HG03520 (cell line): ENCODE data around the gene FTH1.

ENCODE experiments used
- ATAC-seq: cut with Tn5 transposase; IDR thresholded peaks from one replicate; pipeline ENCODE4 v1.9.1; 2021; ENCODE audit warnings: mild to moderate bottlenecking, moderate library complexity; ENCODE audit not compliant: unreplicated experiment

Gene FTH1

DNA sequence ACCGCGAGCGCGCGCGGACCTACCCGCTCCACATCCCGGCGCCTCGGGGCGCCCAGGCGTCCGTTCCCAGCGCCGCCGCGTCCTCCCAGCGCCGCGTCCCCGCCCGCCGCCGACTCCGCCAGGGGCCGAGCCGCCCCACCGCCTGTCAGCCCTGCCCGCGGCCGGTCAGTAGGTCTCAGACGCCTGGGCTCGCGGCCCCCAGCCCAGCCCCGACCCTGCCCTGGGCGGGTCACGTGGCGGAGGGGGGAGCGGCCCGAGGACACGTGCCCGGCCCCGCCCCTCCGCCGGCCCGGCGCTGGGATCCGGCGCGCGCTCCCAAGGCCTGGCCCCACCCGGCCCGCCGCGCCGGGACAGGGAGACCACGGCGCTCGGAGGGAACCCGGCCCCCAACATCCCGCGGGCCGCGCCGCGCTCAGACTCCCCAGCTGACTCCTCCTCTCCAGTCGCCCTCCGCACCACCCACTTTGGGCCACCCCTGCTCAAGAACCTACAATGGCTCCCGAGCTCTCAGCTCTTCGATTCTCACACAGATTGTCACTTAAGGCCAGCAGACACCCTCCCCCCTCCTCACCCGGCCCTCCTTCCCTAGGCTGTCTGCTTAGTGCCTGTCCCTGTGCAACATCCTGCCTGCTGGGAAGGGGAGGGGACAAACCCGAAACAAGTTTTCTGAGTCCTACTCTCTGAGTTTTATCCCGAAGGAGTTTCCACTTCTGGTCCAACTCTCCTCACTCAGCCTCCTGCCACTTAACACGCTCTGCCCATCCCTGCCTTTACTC, 49.9 kb downstream of the FTH1 start, which contains the start of gene RAB3IL1:
TSS of gene RAB3IL1 (minus strand) at position 233 of the 776 bp plus-strand sequence. CDS start at position 34, 199 bp downstream.
- no peak for ATAC-seq

DNA sequence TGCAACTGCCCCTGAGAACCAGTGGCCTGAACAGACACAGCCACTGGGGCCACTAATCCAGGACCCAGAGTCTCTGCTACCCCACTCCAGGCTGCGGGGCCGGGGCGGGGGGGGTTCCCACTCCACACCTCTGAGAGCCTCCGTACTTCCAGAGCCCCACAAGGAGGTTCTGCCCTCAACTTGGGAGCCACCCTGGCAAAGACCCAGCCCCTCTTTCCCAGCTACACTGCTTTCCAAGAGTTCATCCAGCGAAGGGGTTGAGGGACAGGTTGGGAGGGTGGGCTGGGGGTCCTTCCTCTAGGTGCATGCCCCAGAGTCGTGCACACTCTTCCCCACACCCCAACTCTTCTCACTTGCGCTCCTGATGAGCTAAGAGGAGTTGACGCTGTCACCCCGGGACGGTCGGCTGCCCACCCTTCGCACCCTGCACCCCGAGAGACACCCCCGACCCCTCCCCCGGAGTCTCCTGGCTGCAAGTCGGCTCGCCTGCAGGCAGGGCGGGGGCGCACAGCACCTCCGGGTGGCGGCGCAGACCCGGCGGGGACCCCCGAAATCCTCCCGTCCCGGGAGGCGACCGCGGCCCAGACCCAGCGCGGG, 50.6 kb downstream of the FTH1 start:
- ATAC-seq: no peak

DNA sequence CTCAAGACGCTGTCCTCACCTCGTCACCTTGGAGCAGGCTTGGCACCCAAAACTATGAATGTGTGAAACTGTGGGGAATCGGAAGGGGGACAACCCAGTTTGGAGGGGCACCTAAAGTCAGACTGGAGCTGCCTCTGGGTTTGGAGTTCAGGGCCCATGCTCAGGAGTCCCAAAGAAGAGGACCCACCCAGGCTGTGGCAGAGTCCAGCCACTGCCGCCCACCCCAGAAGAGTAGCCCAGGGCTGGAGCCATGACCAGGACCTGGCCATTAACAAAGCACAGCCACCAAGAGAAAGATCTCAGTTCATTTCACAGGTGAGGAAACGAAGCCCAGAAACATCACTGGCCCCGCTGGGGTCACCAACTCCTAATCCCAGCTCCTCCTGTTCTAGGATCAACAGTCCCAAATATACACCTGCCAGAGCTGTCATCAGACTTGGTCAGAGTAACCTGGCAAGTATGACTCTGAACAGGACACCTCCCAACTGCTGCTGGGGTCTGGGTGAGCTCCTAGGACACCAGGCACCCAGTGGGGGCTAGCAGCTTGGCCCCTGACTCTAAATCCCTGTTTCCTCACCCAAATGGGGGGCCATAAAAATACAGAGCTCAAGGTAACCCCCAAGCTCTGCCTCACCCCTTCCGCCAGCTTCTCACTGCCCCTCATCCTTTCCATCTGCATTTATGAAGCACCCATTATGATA, 52.8 kb downstream of the FTH1 start:
- no peak for ATAC-seq
